ENCODE results near the gene FAM89A.

The FAM89A gene

GRCh38 chr1:231078250-231078649, 38.2 kb upstream of the FAM89A start:
- H3K4me1 ChIP-seq (ENCODE audit: low read length) = no peaks in the 10 kb centered on the region

DNA sequence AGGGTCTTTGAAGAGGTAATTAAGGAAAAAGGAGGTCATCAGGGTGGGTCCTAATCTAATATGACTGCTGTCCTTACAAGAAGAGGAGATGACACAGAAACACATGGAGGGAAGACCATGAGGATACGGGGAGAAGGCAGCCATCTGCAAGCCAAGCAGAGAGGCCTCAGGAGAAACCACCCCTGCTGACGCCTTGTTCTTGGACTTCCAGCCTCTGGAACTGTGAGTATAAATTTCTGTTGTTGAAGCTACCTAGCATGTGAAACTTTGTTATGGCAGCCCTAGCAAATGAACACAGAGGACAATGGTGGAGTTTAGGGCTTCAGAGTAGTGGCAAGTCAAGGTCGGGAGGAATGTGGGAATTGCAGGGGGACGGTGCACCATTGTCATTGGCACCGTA, 36.7 kb upstream of the FAM89A start:
- Histone ChIP-seq H3K27ac (ENCODE audit: low read length) (no peak overlapping the region), H3K27me3 (replicated peaks; ENCODE audit: insufficient read depth, low read length) (no peaks in the 10 kb centered on the region), H4K20me1 (ENCODE audit: insufficient read depth, low read length) (no peaks in the 10 kb centered on the region), H3K36me3 (replicated peaks; ENCODE audit: insufficient read depth, low read length) (no peaks in the 10 kb centered on the region), H3K79me2 (ENCODE audit: low read length) (no peaks in the 10 kb centered on the region), H3K4me2 (ENCODE audit: low read depth, low read length) (no peak overlapping the region), H3K9ac (ENCODE audit: low read length) (no peak overlapping the region), H3K4me3 (ENCODE audit: low read length) (no peak overlapping the region), H3K9me3 (replicated peaks; ENCODE audit: insufficient read depth, low read length) (no peaks in the 10 kb centered on the region), H2AFZ (ENCODE audit: low read length) (no peak overlapping the region), H3F3A (ENCODE audit: insufficient read depth, low read length) (no peaks in the 10 kb centered on the region), H3K9me2 (replicated peaks; ENCODE audit: insufficient read depth, low read length) (no peaks in the 10 kb centered on the region), H3K4me1 (ENCODE audit: low read length) (no peaks in the 10 kb centered on the region)
- TF ChIP-seq EZH2phosphoT487 (IDR thresholded peaks at IDR 0.05; ENCODE audit: low read length) (no peak), EZH2 (optimal IDR thresholded peaks at IDR 0.05; ENCODE audit: low read depth, low read length) (no peak), CTCF (IDR thresholded peaks at IDR 0.05; ENCODE audit: low read length) (no peak)
- no peak for DNase-seq

More at GRCh38 chr1:231078250-231078649, 38.2 kb upstream of the FAM89A start:
- no peak overlapping the region for H2AFZ ChIP-seq (ENCODE audit: low read length)
- H3F3A ChIP-seq (ENCODE audit: insufficient read depth, low read length) = no peaks in the 10 kb centered on the region
- H3K27me3 ChIP-seq (replicated peaks; ENCODE audit: insufficient read depth, low read length) = no peaks in the 10 kb centered on the region
- H3K4me2 ChIP-seq (ENCODE audit: low read depth, low read length) = no peak overlapping the region
- H3K79me2 ChIP-seq (ENCODE audit: low read length) = no peaks in the 10 kb centered on the region
- H3K9me3 ChIP-seq (replicated peaks; ENCODE audit: insufficient read depth, low read length) = no peaks in the 10 kb centered on the region
- no peaks in the 10 kb centered on the region for H3K36me3 ChIP-seq (replicated peaks; ENCODE audit: insufficient read depth, low read length)
- TF ChIP-seq EZH2 (optimal IDR thresholded peaks at IDR 0.05; ENCODE audit: low read depth, low read length) = no peak
- TF ChIP-seq EZH2phosphoT487 (IDR thresholded peaks at IDR 0.05; ENCODE audit: low read length) = no peak
- no peak for TF ChIP-seq CTCF (IDR thresholded peaks at IDR 0.05; ENCODE audit: low read length)
- no peak overlapping the region for H3K27ac ChIP-seq (ENCODE audit: low read length)
- H3K4me3 ChIP-seq (ENCODE audit: low read length) = no peak overlapping the region
- no peaks in the 10 kb centered on the region for H4K20me1 ChIP-seq (ENCODE audit: insufficient read depth, low read length)
- H3K9me2 ChIP-seq (replicated peaks; ENCODE audit: insufficient read depth, low read length) = no peaks in the 10 kb centered on the region
- no peak for DNase-seq
- no peak overlapping the region for H3K9ac ChIP-seq (ENCODE audit: low read length)

DNA sequence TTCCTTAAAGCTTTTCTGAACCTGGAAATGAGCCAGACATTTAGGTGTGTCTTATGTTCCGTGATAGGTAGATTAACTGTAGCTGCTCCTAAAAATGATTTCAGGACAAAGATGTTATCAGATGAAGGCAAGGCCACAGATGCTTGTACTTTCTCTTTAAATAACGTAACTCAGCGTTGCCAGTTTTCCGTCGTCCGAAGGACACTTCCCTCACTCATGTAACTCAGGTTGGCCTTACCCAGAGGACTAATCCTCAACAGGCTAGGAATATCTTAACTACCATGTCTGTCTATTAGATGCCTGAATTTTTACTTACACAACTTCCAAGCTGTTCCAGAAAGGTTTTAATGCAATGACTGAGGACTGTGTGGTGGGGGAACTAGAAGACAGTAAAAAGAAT, 35.4 kb upstream of the FAM89A start:
- TF ChIP-seq EZH2phosphoT487 (IDR thresholded peaks at IDR 0.05; ENCODE audit: low read length) = no peak
- TF ChIP-seq CTCF (IDR thresholded peaks at IDR 0.05; ENCODE audit: low read length) = no peak
- TF ChIP-seq EZH2 (optimal IDR thresholded peaks at IDR 0.05; ENCODE audit: low read depth, low read length) = no peak
- Histone ChIP-seq H3K4me2 (ENCODE audit: low read depth, low read length) (no peak overlapping the region), H3K9ac (ENCODE audit: low read length) (no peak overlapping the region), H3K4me3 (ENCODE audit: low read length) (no peak overlapping the region), H2AFZ (ENCODE audit: low read length) (no peak overlapping the region), H3K79me2 (ENCODE audit: low read length) (no peaks in the 10 kb centered on the region), H3K27me3 (replicated peaks; ENCODE audit: insufficient read depth, low read length) (no peaks in the 10 kb centered on the region), H3F3A (ENCODE audit: insufficient read depth, low read length) (no peaks in the 10 kb centered on the region), H3K9me3 (replicated peaks; ENCODE audit: insufficient read depth, low read length) (no peaks in the 10 kb centered on the region), H4K20me1 (ENCODE audit: insufficient read depth, low read length) (no peaks in the 10 kb centered on the region), H3K27ac (ENCODE audit: low read length) (no peak overlapping the region), H3K36me3 (replicated peaks; ENCODE audit: insufficient read depth, low read length) (no peaks in the 10 kb centered on the region), H3K9me2 (replicated peaks; ENCODE audit: insufficient read depth, low read length) (no peaks in the 10 kb centered on the region), H3K4me1 (ENCODE audit: low read length) (no peaks in the 10 kb centered on the region)
- DNase-seq = no peak

Measured in MM.1S (cell line).